Left lung (tissue), 10 donors: Measurements from ENCODE around the gene LDHB. TPM values are rescaled to one million over a fixed set of nuclear protein-coding genes. Genes with fewer than 3 reads are reported as not detected.

Experiments used
- ATAC-seq: fragments of 200-7000 bp; cut with Tn5 transposase; one replicate; pipeline ENCODE4 v1.9.1; 2020; ENCODE audit warnings: moderate library complexity
- DNase-seq, 4 donors: peaks; one replicate each; pipeline ENCODE4 v3.0.0-alpha.2; 2013 to 2020
- H3K27ac ChIP-seq, 2 donors: fragments of 200-600 bp; sonication (generic) in 1 of 2; one replicate each; pipeline versions ENCODE4 v1.5.0 to v1.8.0; 2020 to 2021
- H3K27me3 ChIP-seq, 2 donors: fragments of 200-600 bp; sonication (generic) in 1 of 2; one replicate each; pipeline versions ENCODE4 v1.5.0 to v1.8.0; 2020 to 2021
- H3K36me3 ChIP-seq, 2 donors: fragments of 200-600 bp; sonication (generic) in 1 of 2; one replicate each; pipeline versions ENCODE4 v1.5.0 to v1.8.0; 2020 to 2021
- H3K4me1 ChIP-seq, 2 donors: fragments of 200-600 bp; one replicate each; pipeline ENCODE4 v1.8.0; 2021
- H3K4me3 ChIP-seq, 2 donors: fragments of 200-600 bp; sonication (generic) in 1 of 2; one replicate each; pipeline versions ENCODE4 v1.5.0 to v1.8.0; 2020 to 2021; ENCODE audit warnings: mild to moderate bottlenecking in 1 of 2
- H3K9me3 ChIP-seq, 2 donors: fragments of 200-600 bp; sonication (generic) in 1 of 2; one replicate each; pipeline versions ENCODE4 v1.5.0 to v1.8.0; 2020 to 2021
- CTCF ChIP-seq, 2 donors: fragments of 200-600 bp; sonication (generic) in 1 of 2; IDR thresholded peaks; one replicate each; pipeline versions ENCODE4 v1.5.0 to v1.8.0; 2021; ENCODE audit warnings: antibody characterized with exemption in 2 of 2
- intact Hi-C, 2 donors: fragments of 100-400 bp; cut with DNase I; formaldehyde crosslinking; loops; one replicate each; pipeline versions ENCODE4 v1.11.2 to v1.14.2; 2022
- polyA plus RNA-seq, 6 donors: library from polyadenylated mRNA; unstranded; fragments of 120-200 nt; gene quantifications; one replicate each; pipeline ENCODE4 v1.2.1, GENCODE V29; 2013; ENCODE audit not compliant: insufficient read length in 6 of 6
- total RNA-seq, 2 donors: library from RNA; stranded (reverse); fragmentation: NEBNext Ultra II Directional; extraction: Animal tissue kit (Norgen Biotek cat#: 25700); gene quantifications; one replicate each; pipeline ENCODE4 v1.2.1, GENCODE V29; 2021
- donor health status: DM: no; HTN: yes; CAD: no.
- donor health status: DM: no; HTN: no; CAD: no.

The LDHB gene
- total and polyA plus RNA-seq, 8 donors = 512 to 1,016 (median 895) TPM

GRCh38 chr12:21608196-21608595 lies 49.4 kb downstream of the LDHB start:
- no peaks in the 10 kb centered on the region for H3K36me3 ChIP-seq
- no peak overlapping the region for H3K4me3 ChIP-seq
- H3K9me3 ChIP-seq = no peaks in the 10 kb centered on the region
- no peak for ATAC-seq
- H3K4me1 ChIP-seq = no peaks in the 10 kb centered on the region
- no peaks in the 10 kb centered on the region for H3K27me3 ChIP-seq
- no peak for TF ChIP-seq CTCF (IDR thresholded peaks at IDR 0.05)
- DNase-seq = no peak
- H3K27ac ChIP-seq = no peak overlapping the region
- intact Hi-C loops = no loop called here

GRCh38 chr12:21607701-21608100 lies 49.9 kb downstream of the LDHB start:
- Histone ChIP-seq H3K27me3 (no peaks in the 10 kb centered on the region), H3K36me3 (no peaks in the 10 kb centered on the region), H3K4me3 (no peak overlapping the region), H3K4me1 (no peaks in the 10 kb centered on the region), H3K27ac (no peak overlapping the region), H3K9me3 (no peaks in the 10 kb centered on the region)
- TF ChIP-seq CTCF (IDR thresholded peaks at IDR 0.05) = peak; percentile 8 to 18
- DNase-seq = peak in 1 of 4 donors; percentile 37
- intact Hi-C loops = no loop called here
- peak; percentile 54 for ATAC-seq

GRCh38 chr12:21606175-21606574 lies 51.5 kb downstream of the LDHB start:
- Histone ChIP-seq H3K4me1 (no peaks in the 10 kb centered on the region), H3K9me3 (no peaks in the 10 kb centered on the region), H3K27me3 (no peaks in the 10 kb centered on the region), H3K27ac (no peak overlapping the region), H3K4me3 (no peak overlapping the region), H3K36me3 (no peaks in the 10 kb centered on the region)
- no peak for DNase-seq
- ATAC-seq = no peak
- TF ChIP-seq CTCF (IDR thresholded peaks at IDR 0.05) = no peak
- intact Hi-C loops = no loop called here

GRCh38 chr12:21604245-21605101 lies 53.2 kb downstream of the LDHB start, which contains the start of gene GYS2:
Gene GYS2, minus strand, starts transcription at chr12:21604847. Its CDS starts 255 bp downstream, at chr12:21604592.
- no peak for DNase-seq
- H3K27me3 ChIP-seq = no peaks in the 10 kb centered on the region
- H3K4me3 ChIP-seq = no peak within 1 kb of the TSS
- H3K9me3 ChIP-seq = no peaks in the 10 kb centered on the region
- no peak within 1 kb of the TSS for H3K27ac ChIP-seq
- no peak for ATAC-seq
- no peak for TF ChIP-seq CTCF (IDR thresholded peaks at IDR 0.05)
- intact Hi-C loops = no loop called here
- H3K4me1 ChIP-seq = no peaks in the 10 kb centered on the region
- H3K36me3 ChIP-seq = no peaks in the 10 kb centered on the region

GRCh38 chr12:21602774-21603173 lies 54.9 kb downstream of the LDHB start:
- H3K27me3 ChIP-seq = no peaks in the 10 kb centered on the region
- H3K36me3 ChIP-seq = no peaks in the 10 kb centered on the region
- intact Hi-C loops = no loop called here
- no peak for TF ChIP-seq CTCF (IDR thresholded peaks at IDR 0.05)
- ATAC-seq (no peak), DNase-seq (no peak)
- H3K27ac ChIP-seq = no peak overlapping the region
- no peaks in the 10 kb centered on the region for H3K4me1 ChIP-seq
- no peak overlapping the region for H3K4me3 ChIP-seq
- no peaks in the 10 kb centered on the region for H3K9me3 ChIP-seq
